T-helper 22 cell (primary cell): Measurements from ENCODE around the gene SH3GL1.

Experiments
- DNase-seq: peaks from one replicate; pipeline ENCODE4 v3.0.0-alpha.2; 2020; ENCODE audit warnings: low read depth

SH3GL1 gene

DNA sequence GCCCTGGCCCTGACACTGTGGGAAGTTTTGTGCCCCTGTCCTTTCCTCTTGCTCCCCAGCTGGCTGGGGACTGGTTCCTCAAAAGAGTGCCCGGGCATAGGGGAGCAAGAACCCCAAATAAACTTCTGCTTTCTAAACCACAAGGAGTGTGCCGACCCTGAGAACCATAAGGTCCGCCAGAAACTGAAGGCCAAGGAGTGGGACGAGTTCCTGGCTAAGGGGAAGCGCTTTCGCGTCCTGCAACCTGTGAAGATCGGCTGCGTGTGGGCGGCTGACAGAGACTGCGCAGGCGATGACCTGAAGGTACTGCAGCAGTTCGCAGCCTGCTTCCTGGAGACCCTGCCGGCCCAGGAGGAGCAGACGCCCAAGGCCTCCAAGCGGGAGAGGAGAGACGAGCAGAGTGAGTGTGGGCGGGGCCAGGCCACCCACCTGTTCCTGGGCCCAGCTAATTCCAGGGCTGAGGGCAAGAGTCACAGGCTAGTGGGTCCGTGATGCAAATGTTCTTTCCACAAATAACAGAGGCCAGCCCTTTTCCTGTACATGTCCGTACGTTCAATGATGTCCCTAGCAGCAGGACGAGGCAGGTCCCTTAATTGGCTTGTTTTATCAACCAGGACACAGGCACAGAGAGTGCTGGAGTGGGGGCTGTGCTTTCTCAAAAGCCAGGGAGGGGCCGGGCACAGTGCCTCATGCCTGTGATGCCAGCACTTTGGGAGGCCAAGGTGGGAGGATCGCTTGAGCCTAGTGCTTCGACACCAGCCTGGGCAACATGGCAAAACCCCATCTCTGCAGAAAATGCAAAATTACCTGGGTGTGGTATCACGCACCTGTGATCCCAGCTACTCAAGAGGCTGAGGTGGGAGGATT, 31.7 kb upstream of the SH3GL1 start:
- no peak for DNase-seq

GRCh38 chr19:4431296-4431695, 30.9 kb upstream of the SH3GL1 start:
- DNase-seq: no peak

DNA sequence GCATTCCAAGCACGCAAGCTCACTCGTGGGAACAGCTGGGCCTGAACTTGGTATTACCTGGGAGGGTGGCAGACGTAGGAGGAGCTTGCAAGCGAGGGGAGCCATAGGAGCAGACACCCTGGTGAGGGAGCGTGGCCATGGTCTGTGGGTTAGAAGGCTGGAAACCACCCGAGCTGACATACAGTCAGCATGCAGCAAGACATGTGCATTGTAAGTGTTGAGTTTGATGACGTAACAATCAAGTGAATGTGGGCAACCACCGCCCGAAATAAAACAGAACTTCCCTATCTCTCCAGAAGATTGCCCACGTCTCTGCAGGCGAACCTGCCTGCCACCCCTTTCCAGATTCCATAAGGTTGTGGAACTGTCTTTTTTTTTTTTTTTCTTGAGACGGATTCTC, 30.4 kb upstream of the SH3GL1 start:
- DNase-seq: no peak

DNA sequence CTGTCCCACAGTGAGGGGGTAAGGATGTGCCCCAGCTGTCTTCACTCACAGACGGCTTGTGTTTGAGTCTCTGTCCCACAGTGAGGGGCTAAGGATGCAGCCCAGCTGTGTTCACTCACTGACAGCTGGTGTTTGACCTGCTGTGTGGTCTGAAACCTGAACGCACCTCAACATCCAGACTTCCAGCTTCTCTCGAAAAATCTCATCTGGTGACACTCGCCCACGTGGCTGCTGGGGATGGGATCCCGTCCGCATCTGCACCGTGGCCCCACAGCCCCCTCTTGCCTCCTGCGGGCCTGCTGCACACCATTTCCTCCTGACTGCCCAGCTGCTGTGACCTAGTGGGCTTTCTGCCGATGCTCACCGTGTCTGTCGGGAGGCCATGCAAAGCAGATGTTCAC, 29.4 kb upstream of the SH3GL1 start:
- DNase-seq: no peak

DNA sequence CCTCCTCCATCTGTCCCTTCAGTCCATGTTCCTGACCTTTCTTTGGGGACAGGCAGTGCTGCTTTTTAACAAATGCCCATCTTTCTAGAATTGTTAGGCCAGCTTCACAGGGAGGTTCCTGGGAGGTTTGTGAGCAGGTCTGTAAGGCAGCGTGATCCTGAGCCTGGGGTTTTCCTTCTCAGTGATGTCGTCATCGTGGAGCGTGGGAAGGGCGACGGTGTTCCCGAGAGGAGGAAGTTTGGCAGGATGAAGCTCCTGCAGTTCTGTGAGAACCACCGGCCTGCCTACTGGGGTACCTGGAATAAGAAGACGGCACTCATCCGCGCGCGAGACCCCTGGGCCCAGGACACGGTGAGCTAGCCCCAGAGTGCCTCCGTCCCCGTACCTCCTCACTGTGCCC, 28.9 kb upstream of the SH3GL1 start:
- DNase-seq: no peak

- no peak for DNase-seq
Measured at GRCh38 chr19:4428326-4428975, 28.1 kb upstream of the SH3GL1 start.

GRCh38 chr19:4425537-4425936, 25.2 kb upstream of the SH3GL1 start:
- no peak for DNase-seq

- DNase-seq: no peak
Measured at GRCh38 chr19:4423416-4424126, 23.2 kb upstream of the SH3GL1 start.

DNA sequence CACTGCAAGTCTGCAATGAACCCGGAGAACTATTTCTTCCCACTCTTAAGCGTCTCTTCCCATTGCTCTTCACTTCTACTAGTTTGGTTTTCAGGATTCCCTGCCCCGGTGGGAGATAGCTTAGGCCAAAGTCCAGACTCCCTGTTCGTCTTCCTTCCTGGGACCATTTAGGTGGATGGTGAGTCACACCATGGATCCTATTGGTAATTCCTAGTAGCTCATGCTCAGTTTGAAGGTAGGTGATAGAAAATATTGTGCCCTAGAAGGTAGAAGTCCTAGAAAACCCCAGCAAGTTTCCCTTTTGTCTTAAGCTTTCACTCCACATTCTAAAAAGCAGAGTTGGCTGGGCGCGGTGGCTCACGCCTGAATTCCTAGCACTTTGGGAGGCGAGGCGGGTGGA, 15.9 kb upstream of the SH3GL1 start:
- no peak for DNase-seq

DNA sequence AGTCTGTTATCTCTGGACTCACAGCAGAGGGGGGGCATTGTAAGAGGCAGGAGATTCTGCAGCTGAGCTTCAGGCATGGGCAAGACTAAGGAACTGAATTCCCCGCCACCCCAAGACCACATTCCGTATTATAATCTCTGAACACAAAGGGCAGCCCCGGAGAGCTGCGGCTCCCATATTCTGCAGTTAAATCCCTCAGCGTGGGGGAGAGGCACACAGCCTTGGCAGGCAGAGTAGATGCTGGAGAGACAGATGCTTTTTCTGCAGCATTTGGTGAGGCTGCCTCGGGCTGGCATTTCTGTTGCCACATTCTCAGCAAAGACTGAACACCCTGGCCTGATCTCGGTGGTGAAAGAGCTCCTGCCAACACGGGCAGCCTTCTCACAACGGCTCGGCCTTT, 15.0 kb upstream of the SH3GL1 start:
- no peak for DNase-seq

DNA sequence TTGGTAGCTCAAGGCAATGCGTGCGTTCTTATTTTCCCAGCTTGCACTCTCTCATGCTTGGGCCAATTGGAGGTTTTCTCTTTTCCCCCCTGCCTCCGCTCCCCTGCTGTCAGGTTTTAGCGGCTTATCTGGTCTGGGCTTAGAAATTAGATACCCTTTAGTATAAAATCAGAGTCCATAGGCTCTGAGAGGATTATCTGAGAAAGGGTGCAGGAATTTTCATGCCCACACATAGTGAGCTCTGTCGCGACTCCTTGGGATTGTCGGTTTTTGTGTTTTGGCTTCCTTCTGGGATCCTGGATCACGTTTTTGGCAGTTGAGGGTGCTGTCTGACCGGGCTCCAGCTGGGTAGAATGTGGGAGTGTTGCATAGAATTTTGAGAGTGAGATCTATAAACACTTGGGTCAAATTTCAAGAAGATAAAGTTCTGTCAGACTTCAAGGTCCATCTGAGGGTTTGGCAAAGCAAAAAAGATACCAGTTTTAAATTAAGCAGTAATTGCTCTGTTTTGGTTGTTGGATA, 14.5 kb upstream of the SH3GL1 start:
- DNase-seq: no peak

- no peak for DNase-seq
Measured at GRCh38 chr19:4414144-4414799, 13.9 kb upstream of the SH3GL1 start.

DNA sequence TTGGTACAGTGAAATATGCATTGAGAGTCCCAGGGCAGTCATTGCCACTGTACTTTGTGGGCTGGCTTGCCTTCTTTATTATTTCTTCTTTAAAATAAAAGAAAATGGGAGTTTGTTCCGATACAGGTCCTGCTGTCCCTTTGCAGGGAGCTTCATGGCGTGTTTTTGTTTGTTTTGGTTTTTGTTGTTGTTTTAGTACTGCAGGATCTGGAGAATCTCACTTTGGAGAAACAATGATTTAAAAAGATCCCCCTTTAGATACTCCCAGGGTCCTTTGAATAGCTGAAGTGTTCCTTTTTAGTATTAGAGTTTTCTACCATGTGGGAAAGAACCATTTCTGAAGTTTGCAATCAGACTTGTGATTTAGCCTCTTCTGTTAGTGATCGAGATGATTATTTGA, 13.2 kb upstream of the SH3GL1 start:
- DNase-seq: no peak

DNA sequence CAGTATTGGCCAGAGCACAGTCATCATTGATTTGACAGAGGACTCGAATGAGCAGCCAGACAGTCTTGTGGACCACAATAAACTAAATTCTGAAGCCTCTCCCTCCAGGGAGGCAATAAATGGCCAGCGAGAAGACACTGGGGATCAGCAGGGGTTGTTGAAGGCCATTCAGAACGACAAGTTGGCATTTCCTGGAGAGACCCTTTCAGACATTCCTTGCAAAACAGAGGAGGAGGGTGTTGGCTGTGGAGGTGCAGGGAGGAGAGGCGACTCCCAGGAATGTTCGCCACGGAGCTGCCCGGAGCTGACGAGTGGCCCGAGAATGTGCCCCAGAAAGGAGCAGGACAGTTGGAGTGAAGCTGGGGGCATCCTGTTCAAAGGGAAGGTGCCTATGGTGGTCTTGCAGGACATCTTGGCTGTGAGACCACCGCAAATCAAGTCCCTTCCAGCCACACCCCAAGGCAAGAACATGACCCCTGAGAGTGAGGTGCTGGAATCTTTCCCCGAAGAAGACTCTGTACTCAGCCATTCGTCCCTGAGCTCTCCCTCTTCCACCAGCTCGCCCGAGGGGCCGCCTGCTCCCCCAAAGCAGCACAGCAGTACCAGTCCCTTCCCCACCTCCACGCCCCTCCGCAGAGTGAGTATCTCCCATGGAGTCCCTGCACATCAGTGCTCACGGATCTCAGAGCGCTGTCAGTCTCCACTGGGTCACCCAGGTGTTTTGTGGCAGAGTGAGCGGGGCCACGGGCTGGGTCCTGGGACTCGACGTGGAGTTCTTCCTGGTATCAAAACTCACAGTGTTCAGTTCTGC, 9.0 kb upstream of the SH3GL1 start:
- no peak for DNase-seq

DNA sequence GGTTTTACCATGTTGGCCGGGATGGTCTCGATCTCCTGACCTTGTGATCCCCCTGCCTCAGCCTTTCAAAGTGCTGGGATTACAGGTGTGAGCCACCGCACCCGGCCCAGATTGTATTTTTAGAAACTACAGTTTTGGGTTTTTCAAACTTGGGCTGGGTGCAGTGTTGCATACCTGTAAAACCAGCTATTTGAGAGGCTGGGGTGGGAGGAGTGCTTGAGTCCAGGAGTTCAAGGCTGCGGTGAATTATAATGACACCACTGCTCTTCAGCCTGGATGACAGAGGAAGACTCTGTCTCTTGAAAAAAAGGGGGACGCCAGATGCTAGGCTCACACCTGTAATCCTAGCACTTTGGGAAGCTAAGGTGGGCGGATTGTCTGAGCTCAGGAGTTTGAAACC, 6.3 kb upstream of the SH3GL1 start:
- no peak for DNase-seq

GRCh38 chr19:4405977-4406376, 5.6 kb upstream of the SH3GL1 start:
- DNase-seq: no peak

- DNase-seq: no peak
Measured at GRCh38 chr19:4403005-4403761, 2.8 kb upstream of the SH3GL1 start.

DNA sequence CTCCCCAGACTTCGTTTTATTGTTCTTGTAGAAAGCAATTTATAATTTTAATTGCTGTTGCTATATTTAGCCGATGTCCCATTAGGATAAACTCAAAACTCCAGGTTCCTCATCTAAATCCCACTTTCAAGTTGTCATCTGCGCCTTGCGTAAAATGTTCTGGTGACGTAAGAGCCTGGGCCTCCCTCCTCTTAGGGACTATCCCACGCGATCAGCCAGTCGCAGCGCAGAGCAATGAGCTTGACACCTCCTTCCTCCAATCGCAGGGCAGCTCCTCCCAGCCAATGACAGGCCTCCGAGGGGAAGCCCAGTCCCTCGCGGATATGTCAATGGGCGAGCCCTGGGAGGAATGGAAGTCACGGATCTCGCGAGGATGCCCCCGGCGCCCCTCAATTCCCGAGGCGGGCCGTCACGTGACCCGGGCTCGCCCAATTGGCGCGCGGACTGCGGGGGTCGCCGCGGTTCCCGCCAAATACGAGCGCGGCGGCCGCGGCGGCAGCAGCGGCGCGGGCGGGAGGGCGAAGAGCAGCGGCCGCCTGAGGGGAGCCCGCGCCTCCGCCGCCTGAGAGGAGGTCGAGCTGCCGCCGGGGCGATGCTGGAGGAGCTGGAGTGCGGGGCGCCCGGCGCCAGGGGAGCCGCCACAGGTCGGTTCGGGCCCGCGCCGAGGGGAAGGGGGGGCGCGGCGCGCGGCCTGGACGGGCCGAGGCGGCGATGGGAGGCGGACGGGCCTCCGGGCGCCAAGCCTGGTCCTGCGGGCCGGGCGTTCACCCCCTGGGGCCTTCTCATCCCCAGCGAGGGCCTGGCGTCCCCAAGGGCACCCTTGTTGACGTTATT, 2.0 kb upstream of the SH3GL1 start, which contains the start of gene CHAF1A:
CHAF1A (plus strand) TSS at position 470 of the 834 bp plus-strand sequence; CDS start at position 593, 123 bp downstream.
- DNase-seq: peak; percentile 100

DNA sequence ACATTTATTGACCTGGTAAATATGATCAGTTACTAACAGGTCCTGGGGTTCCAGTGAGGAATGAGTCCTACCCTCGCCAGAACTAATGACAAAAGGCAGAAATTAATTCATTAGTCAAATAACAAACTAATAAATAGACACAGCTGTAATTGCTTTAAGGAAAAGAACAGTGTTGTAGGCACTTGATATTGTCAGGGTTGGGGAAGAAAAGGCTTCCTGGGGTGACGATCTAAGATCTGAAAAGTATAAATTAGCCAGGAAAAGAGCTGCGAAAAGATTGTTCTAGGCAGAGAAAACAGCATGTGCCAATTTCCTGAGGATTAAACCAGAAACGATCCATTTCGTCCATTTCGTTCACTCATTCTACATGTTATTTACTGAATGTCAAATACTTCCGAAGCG, 1.4 kb upstream of the SH3GL1 start:
- DNase-seq: no peak

GRCh38 chr19:4399812-4400134, 574 bp downstream of the SH3GL1 start:
- DNase-seq: no peak
